ENCODE results near the gene LIPC. TPM values are rescaled to one million over a fixed set of nuclear protein-coding genes. Genes with fewer than 3 reads are reported as not detected.

LIPC gene
- polyA plus RNA-seq, 1 of the 3 experiments (the other 2 are of a cell fraction), result not detected

DNA sequence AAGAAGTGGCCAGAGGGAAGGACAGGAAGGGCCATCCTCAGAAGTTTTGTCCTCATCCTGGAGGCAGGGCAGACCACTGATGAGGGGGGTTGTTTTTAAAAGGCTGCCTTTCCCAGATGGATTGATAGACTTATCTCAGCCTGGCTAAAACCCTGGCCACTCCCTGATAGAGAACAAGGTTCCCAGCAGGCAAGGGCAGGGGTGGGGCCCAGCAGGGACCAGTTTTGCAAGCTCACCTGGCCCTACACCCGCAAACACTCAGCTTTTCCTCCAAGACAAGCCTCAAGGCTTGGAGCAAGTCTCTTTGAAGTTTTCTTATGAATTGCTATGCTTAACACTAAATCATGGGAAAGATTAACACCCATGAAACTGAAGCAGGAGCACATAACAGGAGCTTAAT lies 9.1 kb downstream of the LIPC start:
- 86% methylated on average over 1 of the region's 1 CpG for WGBS (ENCODE audit: low lambda C conversion rate)
- no peaks in the 10 kb centered on the region for H4K20me1 ChIP-seq (ENCODE audit: insufficient read depth)
- no peaks in the 10 kb centered on the region for H3F3A ChIP-seq (replicated peaks; ENCODE audit: insufficient read depth)
- H3K27me3 ChIP-seq (ENCODE audit: insufficient read depth), result no peaks in the 10 kb centered on the region
- no peaks in the 10 kb centered on the region for H3K9me3 ChIP-seq
- no peak overlapping the region for H2AFZ ChIP-seq (ENCODE audit: low read depth)
- no peak overlapping the region for H3K9ac ChIP-seq
- H3K4me3 ChIP-seq (ENCODE audit: low read depth in 2 of 2, low read length in 1 of 2), result no peak overlapping the region
- H3K27ac ChIP-seq (ENCODE audit: low read depth in 2 of 2, low read length in 1 of 2), result peak overlapping the region in 1 of 2 experiments; percentile 57; a peak in 2 of 4 replicates
- CTCF ChIA-PET, result no interaction called here
- no peaks in the 10 kb centered on the region for H3K36me3 ChIP-seq (replicated peaks in 1 of 2; ENCODE audit: control insufficient read depth in 1 of 2, insufficient read depth in 2 of 2, low read length in 1 of 2)
- TF ChIP-seq, protein P1, sequence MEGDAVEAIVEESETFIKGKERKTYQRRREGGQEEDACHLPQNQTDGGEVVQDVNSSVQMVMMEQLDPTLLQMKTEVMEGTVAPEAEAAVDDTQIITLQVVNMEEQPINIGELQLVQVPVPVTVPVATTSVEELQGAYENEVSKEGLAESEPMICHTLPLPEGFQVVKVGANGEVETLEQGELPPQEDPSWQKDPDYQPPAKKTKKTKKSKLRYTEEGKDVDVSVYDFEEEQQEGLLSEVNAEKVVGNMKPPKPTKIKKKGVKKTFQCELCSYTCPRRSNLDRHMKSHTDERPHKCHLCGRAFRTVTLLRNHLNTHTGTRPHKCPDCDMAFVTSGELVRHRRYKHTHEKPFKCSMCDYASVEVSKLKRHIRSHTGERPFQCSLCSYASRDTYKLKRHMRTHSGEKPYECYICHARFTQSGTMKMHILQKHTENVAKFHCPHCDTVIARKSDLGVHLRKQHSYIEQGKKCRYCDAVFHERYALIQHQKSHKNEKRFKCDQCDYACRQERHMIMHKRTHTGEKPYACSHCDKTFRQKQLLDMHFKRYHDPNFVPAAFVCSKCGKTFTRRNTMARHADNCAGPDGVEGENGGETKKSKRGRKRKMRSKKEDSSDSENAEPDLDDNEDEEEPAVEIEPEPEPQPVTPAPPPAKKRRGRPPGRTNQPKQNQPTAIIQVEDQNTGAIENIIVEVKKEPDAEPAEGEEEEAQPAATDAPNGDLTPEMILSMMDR (IDR thresholded peaks at IDR 0.05), result no peak
- TF ChIP-seq, protein P2, sequence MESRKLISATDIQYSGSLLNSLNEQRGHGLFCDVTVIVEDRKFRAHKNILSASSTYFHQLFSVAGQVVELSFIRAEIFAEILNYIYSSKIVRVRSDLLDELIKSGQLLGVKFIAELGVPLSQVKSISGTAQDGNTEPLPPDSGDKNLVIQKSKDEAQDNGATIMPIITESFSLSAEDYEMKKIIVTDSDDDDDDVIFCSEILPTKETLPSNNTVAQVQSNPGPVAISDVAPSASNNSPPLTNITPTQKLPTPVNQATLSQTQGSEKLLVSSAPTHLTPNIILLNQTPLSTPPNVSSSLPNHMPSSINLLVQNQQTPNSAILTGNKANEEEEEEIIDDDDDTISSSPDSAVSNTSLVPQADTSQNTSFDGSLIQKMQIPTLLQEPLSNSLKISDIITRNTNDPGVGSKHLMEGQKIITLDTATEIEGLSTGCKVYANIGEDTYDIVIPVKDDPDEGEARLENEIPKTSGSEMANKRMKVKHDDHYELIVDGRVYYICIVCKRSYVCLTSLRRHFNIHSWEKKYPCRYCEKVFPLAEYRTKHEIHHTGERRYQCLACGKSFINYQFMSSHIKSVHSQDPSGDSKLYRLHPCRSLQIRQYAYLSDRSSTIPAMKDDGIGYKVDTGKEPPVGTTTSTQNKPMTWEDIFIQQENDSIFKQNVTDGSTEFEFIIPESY (IDR thresholded peaks at IDR 0.05; ENCODE audit: borderline replicate concordance, low read depth), result no peak
- TF ChIP-seq FOXJ3 (CRISPR knock-in tag; IDR thresholded peaks at IDR 0.05) (no peak), NFIC (IDR thresholded peaks at IDR 0.05; ENCODE audit: borderline replicate concordance) (no peak), TEAD4 (IDR thresholded peaks at IDR 0.05; ENCODE audit: borderline replicate concordance, insufficient read depth) (no peak), RXRA (IDR thresholded peaks at IDR 0.05; ENCODE audit: borderline replicate concordance, low read depth) (no peak), JUND (IDR thresholded peaks at IDR 0.05) (no peak)
- TF ChIP-seq, protein P3, sequence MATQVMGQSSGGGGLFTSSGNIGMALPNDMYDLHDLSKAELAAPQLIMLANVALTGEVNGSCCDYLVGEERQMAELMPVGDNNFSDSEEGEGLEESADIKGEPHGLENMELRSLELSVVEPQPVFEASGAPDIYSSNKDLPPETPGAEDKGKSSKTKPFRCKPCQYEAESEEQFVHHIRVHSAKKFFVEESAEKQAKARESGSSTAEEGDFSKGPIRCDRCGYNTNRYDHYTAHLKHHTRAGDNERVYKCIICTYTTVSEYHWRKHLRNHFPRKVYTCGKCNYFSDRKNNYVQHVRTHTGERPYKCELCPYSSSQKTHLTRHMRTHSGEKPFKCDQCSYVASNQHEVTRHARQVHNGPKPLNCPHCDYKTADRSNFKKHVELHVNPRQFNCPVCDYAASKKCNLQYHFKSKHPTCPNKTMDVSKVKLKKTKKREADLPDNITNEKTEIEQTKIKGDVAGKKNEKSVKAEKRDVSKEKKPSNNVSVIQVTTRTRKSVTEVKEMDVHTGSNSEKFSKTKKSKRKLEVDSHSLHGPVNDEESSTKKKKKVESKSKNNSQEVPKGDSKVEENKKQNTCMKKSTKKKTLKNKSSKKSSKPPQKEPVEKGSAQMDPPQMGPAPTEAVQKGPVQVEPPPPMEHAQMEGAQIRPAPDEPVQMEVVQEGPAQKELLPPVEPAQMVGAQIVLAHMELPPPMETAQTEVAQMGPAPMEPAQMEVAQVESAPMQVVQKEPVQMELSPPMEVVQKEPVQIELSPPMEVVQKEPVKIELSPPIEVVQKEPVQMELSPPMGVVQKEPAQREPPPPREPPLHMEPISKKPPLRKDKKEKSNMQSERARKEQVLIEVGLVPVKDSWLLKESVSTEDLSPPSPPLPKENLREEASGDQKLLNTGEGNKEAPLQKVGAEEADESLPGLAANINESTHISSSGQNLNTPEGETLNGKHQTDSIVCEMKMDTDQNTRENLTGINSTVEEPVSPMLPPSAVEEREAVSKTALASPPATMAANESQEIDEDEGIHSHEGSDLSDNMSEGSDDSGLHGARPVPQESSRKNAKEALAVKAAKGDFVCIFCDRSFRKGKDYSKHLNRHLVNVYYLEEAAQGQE (IDR thresholded peaks at IDR 0.05; ENCODE audit: low read depth, low read length), result no peak
- no peak for DNase-seq
- H3K4me1 ChIP-seq (ENCODE audit: control insufficient read depth in 1 of 2, insufficient read depth in 2 of 2, low read depth in 1 of 2, low read length in 1 of 2), result peaks cover 11 to 16% of the 10 kb centered on the region in 2 experiments; a peak in 3 of 4 replicates
- POLR2A ChIA-PET, result no interaction called here
- H3K9me2 ChIP-seq, result no peaks in the 10 kb centered on the region
- no peaks in the 10 kb centered on the region for H3K79me2 ChIP-seq (ENCODE audit: insufficient read depth)
- H3K4me2 ChIP-seq, result peak overlapping the region; percentile 61; the same call in 1 of the 2 replicates
